22Rv1 (cell line): Measurements from ENCODE around the gene MBD2.

ENCODE experiments used
- ZFX ChIP-seq: fragments of 450-650 bp; IDR thresholded peaks from 2 replicates; pipeline ENCODE4 v1.6.1; 2017; ENCODE audit warnings: antibody characterized with exemption, borderline replicate concordance
- TF ChIP-seq, protein P1 (sequence below): fragments of 450-650 bp; IDR thresholded peaks from 2 replicates; pipeline ENCODE4 v1.5.1; 2017; ENCODE audit warnings: mild to moderate bottlenecking

DNA sequence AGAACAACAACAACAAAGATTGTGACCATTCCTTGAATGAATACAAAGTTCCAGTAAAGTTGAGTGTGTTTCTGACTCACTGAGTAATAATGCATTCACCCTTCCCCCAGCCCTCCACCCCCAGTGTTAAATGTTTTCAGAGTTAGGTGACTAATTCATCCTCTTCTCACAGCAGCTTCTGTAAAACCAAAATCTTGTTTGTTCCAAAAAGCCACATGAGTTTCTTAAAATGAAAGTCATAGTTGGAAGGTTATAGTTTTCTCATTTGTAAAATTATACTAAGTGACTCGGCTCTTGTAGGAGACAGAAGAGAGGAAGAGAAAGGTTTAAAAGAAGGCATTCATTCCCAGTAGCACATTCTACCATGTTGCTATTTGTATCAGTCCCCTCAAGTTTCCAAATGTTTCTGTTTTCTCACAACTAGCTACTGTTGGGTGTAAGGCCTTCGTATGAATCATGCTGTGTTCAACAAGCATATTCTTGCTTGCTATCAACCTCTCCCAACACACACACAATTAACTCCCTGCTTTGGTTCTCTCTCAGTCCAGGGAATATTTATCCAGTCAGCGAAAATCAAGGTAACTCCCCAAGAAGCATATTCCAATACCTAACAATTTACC is 75.3 kb downstream of the MBD2 start:
- TF ChIP-seq, protein P1, sequence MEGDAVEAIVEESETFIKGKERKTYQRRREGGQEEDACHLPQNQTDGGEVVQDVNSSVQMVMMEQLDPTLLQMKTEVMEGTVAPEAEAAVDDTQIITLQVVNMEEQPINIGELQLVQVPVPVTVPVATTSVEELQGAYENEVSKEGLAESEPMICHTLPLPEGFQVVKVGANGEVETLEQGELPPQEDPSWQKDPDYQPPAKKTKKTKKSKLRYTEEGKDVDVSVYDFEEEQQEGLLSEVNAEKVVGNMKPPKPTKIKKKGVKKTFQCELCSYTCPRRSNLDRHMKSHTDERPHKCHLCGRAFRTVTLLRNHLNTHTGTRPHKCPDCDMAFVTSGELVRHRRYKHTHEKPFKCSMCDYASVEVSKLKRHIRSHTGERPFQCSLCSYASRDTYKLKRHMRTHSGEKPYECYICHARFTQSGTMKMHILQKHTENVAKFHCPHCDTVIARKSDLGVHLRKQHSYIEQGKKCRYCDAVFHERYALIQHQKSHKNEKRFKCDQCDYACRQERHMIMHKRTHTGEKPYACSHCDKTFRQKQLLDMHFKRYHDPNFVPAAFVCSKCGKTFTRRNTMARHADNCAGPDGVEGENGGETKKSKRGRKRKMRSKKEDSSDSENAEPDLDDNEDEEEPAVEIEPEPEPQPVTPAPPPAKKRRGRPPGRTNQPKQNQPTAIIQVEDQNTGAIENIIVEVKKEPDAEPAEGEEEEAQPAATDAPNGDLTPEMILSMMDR: no peak
- no peak for TF ChIP-seq ZFX
